ENCODE data around the gene UNG.
"Not testable (repeated sequence)": the region's sequence is repeated elsewhere in the genome, so short reads cannot be mapped to it uniquely, and the experiment has no call there.

UNG gene

DNA sequence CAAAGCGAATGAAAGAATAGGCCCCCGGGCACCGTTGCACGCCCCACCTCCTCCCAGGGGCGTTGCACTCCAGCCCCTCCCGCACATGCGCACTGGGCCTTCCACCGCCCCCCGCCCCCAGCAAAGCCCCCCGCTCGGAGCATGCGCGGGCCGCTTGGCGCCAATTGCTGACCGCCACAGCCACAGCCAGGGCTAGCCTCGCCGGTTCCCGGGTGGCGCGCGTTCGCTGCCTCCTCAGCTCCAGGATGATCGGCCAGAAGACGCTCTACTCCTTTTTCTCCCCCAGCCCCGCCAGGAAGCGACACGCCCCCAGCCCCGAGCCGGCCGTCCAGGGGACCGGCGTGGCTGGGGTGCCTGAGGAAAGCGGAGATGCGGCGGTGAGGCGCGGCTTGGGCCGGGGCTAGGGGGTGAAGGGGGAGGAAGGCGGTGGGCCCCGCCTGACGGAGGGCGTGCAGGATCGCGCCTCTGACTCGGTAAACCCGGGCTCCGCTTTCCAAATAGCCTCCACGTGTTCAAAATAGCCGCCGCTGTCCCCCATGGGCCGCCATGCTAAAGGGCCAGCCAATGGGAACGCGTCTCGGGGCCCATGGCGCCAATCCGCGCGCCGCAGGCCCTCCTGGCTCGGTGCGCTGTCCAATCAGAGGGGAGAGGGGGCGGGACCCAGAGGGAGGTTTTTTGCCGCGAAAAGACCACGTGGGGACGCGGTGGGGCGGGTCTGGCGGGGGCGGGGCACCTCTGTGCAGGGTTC lies at the start of gene UNG:
UNG (plus strand) TSS at position 163 of the 748 bp plus-strand sequence; CDS start at position 246, 83 bp downstream.
- peak; percentile 72 for DNase-seq

DNA sequence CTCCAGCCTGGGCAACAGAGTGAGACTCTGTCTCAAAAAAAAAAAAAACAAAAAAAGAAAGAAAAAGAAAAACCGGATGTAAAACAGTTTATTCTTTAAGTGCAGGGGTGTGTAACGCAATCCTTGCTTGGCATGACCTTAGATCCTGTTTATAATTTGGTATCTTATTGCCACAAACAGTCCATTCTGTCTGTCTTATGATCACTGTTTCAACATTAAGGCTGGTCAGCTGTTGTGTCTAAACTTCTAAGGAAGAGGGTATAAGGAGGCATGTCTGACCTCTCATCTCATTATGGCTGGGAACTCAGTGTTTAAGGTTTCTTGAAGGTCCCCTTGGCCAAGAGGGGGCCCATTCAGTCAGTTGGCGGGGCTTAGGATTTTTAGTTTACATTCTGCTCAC lies 48.7 kb upstream of the UNG start:
- not testable (repeated sequence) for DNase-seq

DNA sequence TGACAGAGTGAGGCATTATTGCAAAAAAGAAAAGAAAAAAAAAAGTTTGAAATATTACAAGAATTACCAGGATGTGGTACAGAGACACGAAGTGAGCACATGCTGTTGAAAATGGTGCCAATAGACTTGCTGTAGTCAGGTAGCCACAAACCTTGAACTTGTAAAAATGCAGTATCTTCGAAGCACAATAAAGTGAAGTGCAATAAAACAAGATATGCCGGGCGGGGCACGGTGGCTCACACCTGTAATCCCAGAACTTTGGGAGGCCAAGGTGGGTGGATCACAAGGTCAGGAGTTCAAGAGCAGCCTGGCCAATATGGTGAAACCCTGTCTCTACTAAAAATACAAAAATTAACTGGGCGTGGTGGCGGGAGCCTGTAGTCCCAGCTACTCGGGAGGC lies 47.6 kb upstream of the UNG start:
- not testable (repeated sequence) for DNase-seq

DNA sequence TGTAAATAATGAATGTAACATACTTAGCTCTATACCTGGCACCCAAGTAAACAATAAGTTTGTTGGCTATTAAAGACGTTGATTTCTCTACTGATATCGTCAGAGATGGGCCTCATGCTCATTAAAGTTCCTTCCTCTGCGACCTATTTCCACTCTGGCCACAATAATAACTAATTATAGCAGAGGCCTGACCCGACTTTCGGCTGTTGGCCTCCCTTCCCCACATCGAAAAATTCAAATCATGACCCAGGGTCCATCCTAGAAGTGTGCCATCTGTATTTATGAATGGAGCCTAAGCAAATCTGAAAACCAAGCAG lies 45.3 kb upstream of the UNG start:
- DNase-seq: no peak

DNA sequence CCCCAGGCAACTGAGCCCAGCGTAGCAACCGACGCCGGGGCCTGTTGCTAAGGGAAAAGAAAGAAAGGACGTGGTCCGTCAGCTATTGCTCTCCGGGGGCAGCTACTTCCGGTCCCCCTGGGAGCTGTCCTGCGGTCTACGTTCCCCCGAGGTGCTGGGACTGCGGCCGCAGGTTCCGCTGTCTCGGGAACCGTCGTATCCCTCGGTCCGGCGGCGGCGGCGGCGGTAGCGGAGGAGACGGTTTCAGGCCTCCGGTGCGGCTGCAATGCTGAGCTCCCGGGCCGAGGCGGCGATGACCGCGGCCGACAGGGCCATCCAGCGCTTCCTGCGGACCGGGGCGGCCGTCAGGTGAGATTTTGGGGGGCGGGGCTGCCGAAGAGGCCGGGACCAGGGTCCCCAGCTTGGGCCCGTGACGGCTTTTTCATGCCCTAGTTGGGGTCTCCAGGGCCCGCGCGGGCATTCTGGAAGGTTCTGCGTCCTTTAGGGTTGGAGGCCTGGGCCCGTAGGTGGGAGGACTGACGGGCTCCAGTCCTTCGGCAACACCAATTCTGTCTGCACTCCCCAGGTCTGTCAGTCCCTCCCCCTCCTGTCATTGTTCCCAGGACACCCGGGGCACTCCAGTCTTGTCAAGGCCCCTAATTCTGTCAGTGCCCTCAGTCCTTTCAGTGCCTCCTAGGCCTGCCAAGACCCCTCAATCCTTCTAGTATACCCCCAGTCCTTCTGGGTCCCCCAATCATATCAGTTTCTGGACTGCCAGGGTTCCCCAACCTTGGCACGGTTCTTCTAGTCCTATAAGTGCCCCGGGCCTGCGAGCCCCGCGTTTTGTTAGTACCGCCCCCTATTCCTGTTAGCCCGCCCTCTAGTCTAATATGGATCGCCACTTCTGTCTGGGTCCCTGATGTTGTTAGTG lies 44.7 kb upstream of the UNG start, which contains the start of gene USP30:
USP30 (plus strand) TSS at position 163 of the 910 bp plus-strand sequence; CDS start at position 266, 103 bp downstream.
- peak; percentile 33 for DNase-seq

DNA sequence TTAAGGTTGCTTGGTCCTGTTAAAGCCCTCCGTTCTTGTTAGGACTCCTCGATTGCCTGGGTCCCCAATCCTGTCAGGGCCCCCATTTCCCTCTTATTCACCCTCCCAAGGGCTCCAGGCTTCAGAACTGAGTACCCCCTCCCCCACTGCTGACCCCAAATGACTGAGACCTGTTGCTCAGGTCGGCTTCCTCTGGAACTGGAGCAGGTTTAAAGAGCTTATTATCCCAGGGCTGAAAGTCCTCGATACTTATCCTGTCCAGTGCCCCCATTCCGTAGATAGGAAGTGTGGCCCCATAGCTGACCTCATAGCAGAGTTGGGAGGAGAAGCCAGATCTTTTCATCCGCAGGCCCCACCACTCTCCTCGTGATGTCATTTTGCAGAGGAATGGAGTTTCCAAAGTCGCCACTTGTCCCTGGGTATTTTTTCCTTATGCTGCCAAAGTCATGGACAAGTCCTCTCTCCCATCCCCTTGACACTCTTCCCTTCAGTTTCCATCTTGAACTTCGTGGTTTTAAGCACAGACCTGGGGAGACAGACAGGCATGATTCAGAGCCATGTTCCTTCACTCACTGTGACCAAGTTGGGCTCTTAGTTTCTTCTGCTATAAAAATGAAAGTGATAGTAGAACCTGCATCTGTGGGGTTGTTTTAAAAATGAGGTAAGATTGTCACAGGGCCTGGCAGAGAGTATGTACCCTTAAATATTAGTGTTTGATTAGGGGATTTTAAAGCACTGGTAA lies 43.8 kb upstream of the UNG start:
- no peak for DNase-seq

DNA sequence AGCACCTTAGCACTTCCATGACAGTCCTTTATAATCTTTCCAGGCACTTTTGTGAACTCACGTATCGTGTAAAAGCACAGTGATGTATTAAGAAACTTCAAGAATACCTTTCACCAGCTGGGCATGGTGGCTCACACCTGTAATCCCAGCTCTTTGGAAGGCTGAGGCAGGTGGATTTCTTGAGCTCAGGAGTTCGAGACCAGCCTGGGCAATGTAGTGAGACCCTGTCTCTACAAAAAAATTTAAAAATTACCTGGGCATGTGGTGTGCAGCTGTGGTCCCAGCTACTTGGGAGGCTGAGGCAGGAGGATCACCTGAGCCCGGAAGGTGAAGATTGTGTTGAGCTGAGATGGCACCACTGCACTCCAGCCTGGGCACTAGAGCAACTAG lies 43.3 kb upstream of the UNG start:
- DNase-seq: not testable (repeated sequence)

DNA sequence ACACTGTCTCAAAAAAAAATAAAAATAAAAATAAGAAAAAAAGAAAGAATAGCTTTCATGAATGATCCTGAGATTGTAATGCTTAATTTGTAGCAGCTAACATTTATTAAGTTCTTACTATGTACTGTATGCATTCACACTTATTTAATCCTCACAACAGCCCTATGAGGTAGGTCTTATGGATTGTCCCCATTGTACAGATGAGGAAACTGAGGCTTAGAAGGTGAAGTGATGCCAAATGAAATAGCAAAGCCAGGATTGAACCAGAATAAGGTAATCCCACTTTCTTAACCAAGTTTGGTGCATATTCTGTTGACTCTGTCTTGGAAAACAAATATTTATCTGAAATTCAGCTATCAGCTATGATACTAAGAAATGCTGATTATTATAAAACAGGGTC lies 42.9 kb upstream of the UNG start:
- no peak for DNase-seq

DNA sequence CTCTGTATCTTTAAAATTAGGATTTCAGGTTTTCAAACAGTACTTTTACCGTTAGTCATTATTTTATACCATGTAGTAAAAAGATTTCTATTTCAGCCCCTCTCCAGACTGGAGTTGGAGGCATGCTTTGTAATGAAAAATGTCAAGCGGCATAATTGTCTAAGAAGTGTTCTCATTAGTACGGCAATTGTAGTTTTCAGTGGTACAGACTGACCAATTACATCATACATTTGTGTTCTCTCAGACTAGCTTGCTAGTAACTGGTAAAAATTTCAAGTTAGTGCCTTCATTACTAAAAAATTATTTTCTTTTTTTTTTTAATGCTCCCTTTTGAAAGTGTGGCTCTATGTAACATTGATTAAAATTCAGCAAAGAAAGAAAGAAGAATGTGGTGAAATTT lies 40.5 kb upstream of the UNG start:
- DNase-seq: no peak

DNA sequence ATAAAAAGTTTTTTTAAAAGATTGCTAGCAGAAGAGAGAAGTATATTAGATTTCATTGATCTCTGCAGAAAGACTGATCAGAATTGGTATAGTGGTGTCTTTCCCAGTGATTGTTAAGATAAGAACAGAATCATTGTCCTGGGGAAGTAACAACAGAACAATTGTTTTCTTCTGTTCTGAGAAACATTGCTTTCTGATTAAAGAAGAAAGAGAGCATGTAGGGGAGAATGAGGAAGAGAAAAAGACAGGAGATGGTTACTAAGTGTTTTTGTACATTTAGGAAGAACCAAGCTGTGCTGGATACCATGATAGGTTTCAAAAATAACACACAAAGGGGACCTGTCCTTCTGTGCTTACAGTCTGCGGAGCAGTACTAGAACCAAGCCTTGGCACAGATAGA lies 40.0 kb upstream of the UNG start:
- no peak for DNase-seq

DNA sequence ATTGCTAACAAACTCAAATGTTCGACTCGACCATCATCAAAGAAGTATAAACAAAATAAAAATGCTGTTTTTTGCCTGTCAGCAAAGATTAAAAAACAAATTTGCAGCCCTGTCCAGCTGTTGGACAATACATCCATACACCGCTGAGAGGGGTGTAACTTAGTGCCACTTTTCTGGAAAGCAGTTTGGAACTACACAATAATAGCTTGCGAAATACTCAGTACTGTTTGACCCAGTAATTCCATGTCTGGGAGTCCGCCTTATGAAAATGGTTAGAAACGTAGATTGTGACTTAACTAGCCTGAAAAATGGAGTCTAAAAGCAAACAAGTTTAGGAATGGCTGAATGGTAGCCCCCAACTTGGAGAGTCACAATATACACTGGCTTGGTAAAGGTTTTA lies 38.6 kb upstream of the UNG start:
- no peak for DNase-seq

DNA sequence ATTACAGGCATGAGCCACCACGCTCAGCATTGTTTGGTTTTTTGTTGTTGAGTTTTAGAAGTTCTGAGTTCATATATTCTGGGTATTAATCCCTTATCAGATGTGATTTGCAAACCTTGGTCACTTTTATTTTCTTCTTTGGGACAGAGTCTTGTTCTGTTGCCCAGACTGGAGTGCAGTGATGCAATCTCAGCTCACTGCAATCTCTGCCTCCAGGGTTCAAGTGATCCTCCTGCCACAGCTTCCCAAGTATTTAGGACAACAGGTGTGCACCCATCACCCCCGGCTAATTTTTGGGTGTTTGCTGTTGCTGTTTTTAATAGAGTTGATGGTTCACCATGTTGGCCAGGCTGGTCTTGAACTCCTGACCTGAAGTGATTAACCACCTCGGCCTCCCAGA lies 33.3 kb upstream of the UNG start:
- no peak for DNase-seq

DNA sequence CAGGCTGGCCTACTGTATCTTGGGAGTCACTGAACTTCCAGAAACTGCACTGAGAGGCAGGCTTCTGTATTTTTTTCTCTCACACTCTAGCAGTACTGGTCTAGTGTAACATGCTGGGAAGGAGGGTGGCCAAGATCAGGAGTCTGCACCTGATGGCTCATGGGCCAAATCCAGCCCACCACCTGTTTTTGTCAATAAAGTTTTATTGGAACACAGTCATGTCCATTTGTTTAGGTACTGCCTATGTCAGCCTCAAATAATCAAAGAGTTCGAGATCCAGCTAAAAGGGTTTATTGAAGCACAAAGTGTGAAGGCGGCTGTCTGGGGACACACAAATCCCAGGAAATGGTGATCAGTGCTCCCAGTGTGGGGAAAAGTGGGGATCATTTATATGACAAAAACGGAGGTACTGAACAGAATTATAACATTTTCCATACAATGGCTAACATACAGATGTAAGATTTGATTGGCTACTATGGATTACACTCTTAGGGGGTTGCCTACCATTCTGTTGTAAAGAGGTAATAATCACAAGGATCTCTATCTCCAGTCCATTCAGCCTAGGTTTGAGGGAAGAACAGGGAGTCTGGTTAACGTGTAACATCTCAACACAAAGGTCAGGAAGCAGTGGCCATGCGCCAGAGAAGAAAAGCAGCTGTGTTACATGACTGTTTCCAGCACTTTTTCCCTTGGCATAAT lies 32.1 kb upstream of the UNG start:
- no peak for DNase-seq

DNA sequence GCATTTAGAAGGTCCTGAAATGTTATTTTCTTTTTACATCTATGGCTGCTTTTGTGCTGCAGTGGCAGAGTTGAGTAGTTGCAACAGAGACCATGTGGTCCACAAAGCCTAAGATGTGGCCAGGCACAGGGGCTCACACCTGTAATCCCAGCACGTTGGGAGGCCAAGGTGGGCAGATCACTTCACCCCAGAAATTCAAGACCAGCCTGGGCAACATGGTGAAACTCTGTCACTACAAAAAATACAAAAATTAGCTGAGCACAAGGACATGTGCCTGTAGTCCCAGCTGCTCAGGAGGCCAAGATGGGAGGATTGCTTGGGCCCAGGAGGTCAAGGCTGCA lies 31.6 kb upstream of the UNG start:
- no peak for DNase-seq

DNA sequence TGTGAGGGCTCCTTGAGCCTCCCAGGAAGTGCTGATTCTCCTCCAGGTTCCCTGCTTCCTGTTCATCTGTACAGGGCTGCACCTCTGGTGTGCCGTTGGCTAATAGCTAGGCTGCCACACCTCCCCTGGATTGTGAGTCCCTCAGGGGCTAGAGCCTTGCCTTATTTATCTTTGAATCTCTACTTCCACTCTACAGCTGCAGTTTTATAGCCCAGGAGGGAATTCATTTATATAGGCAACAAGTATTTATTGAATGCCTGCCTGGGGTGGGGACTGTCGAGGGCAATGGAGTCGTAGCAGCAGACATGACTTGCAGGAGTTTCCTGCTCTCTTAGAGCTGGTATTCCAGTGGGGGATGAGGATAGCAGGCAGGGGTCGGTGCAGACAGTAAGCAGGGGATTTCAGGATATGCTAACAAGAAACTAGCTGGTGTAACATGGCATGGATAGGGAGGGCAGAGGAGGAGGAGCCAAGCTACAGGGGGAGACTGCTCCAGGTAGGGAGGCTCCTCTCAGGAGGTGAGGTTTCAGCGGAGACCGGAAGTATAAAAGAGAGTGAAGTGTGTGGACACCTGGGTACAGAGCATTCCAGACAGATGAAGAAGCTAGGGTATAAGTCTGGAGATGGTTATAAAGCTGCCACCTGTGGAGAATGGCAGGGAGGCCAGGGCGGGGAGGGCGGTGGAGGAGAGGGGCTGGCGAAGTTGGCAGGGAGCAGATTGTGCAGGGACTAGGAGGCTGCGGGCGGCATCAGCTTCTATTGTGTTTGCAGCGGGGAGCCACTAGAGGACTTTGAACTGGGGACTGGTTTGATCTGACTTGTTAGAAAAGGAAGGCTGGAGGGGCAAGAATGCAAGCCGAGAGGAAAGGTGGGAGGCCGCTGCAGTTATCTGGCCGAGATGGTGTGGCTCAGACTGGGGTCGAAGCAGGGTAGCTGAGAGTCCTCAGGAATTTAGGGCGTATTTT lies 27.8 kb upstream of the UNG start:
- DNase-seq: no peak

DNA sequence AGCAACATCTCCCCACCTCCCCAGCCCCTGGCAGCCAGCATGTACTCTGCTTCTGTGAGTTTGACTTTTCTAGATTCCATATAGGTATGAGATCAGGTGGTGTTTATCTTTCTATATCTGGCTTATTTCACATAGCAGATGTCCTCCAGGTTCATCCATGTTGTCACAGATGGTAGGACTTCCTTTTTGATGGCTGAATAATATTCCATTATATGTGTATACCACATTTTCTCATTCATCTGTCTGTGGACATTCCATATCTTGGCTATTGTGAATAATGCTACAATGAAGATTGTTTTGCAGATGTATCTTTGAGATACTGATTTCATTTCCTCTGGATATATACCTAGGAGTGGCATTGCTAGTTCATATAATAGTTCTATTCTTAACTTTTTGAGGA lies 22.5 kb upstream of the UNG start:
- DNase-seq: no peak

DNA sequence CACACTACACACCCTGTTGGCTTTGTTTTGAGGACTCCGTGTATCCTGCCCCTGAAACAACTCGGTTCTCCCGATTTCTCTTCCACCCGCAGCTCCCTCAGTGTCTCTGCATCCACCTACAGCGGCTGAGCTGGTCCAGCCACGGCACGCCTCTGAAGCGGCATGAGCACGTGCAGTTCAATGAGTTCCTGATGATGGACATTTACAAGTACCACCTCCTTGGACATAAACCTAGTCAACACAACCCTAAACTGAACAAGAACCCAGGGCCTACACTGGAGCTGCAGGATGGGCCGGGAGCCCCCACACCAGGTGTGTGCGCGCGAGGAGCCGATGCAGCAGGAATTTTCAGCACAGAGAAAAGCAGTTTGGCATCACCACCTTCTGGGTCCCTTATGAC lies 14.6 kb upstream of the UNG start:
- DNase-seq: no peak

DNA sequence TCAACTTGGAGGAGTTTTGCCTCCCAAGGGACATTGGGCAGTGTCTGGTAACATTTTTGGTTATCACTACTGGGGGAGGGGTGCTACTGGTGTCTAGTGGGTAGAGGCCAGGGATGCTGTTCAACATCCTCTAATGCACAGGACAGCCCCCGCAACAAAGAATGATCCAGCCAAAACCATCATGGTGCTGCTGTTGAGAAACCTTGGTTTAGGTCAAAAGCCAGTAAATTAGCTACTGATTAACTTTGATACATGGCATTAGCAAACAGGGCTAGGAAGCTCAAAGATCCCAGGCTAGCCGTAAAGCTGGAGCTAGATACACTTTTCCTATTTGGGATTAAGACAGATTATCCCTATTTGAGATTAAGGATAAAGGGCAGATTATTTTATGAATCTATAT lies 13.0 kb upstream of the UNG start:
- DNase-seq: no peak

DNA sequence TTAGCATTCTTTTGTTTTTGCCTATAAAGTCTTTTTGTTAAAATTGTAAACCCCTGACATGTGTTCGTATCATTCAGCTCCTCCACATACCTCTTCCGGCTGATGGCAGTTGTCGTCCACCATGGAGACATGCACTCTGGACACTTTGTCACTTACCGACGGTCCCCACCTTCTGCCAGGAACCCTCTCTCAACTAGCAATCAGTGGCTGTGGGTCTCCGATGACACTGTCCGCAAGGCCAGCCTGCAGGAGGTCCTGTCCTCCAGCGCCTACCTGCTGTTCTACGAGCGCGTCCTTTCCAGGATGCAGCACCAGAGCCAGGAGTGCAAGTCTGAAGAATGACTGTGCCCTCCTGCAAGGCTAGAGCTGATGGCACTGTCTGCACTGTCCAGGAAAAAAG lies 11.8 kb upstream of the UNG start:
- DNase-seq: no peak

DNA sequence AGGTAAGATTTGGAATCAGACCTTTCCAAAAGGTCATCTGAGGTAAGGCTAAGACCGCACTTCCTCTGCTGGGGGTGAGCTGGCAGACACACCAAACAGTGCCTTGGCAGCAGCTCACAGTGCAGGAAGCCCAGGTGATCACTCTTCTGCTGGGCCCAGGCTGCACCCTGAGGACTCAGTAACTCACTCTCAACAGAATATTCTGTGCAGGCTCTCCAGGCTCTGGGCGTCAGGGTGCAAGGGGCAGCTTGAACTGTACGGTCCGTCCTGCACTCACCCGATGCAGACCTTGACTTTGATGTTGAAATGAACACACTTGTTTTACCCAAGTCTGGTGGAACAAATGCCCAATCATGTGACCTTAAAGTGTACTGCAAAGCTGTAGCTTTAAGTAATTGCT lies 10.1 kb upstream of the UNG start:
- no peak for DNase-seq

DNA sequence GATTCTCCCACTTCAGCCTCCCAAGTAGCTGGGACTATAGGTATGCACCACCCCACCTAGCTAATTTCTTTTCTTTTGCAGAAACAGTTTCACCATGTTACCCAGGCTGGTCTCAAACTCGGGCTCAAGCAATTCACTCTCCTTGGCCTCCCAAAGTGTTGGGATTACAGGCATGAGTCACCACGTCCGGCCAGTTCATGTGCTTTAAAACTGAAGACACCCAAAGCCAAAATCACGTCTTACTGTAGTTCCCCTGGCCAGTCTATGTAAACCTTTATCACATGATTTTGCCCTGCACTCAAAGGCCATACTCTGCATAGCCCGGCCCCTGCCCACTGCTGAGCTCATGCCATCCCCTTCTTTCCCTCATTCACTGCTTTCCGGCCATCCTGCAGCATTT lies 8.6 kb upstream of the UNG start:
- DNase-seq: no peak

DNA sequence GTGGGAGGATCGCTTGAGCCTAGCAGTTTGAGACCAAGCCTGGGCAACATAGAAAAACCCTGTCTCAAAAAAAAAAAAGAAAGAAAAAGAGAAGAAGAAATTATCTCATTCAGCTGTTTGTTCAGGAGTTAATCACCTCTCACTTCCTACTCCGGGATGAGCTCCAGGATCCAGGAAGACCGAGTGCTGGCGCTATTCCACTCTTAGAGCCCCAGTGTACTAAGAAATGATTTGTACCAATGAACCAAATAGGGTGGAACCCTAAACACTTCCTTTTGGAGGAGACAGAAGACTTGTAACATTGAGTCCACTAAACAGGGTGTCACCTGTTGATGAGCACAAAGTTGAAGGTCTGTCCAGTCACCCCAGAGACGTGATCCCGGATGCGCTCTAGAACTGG lies 7.7 kb upstream of the UNG start:
- DNase-seq: no peak
